ENCODE data around the gene ABCC6. TPM values are rescaled to one million over a fixed set of nuclear protein-coding genes. Genes with fewer than 3 reads are reported as not detected.
"Not testable (repeated sequence)": the region's sequence is repeated elsewhere in the genome, so short reads cannot be mapped to it uniquely, and the experiment has no call there.

Gene ABCC6
- total RNA-seq, 4 donors from 2014 or later: 36.2 to 109 (median 49.6) TPM

GRCh38 chr16:16197966-16198365 lies 25.3 kb downstream of the ABCC6 start:
- Histone ChIP-seq H3K27me3 (no peaks in the 10 kb centered on the region), H3K36me3 (no peaks in the 10 kb centered on the region), H3K4me1 (no peaks in the 10 kb centered on the region), H3K4me3 (no peak overlapping the region), H3K9me3 (no peaks in the 10 kb centered on the region), H3K27ac (no peak overlapping the region)
- intact Hi-C loops (cut with DNase I; ENCODE audit: low total_unique reads) (loop anchor here (2.0 kb wide), 1 partner anchor 759 kb away; no protein-coding TSS in a partner anchor), in situ Hi-C loops (cut with MboI; ENCODE audit: low pct_ligation_motif_present in 1 of 4, low pct_unique_long_range_greater_than_20kb in 1 of 4, low sequenced_read_pairs in 3 of 4) (no loop called here)
- TF ChIP-seq POLR2AphosphoS5 (IDR thresholded peaks at IDR 0.05) (no peak), CTCF (IDR thresholded peaks at IDR 0.05) (no peak), POLR2A (IDR thresholded peaks at IDR 0.05) (no peak), EP300 (IDR thresholded peaks at IDR 0.05; ENCODE audit: low read depth) (no peak)
- no peak for DNase-seq
- WGBS, 2 donors (ENCODE audit: low coverage in 1 of 2): 85 to 90% methylated on average over 8 to 16 of the region's 17 CpGs

GRCh38 chr16:16197331-16197730 lies 26.0 kb downstream of the ABCC6 start:
- Histone ChIP-seq H3K27me3 (no peaks in the 10 kb centered on the region), H3K4me1 (no peaks in the 10 kb centered on the region), H3K4me3 (no peak overlapping the region), H3K36me3 (no peaks in the 10 kb centered on the region), H3K9me3 (no peaks in the 10 kb centered on the region), H3K27ac (no peak overlapping the region)
- in situ Hi-C loops (cut with MboI; ENCODE audit: low pct_ligation_motif_present in 1 of 4, low pct_unique_long_range_greater_than_20kb in 1 of 4, low sequenced_read_pairs in 3 of 4) (no loop called here), intact Hi-C loops (cut with DNase I; ENCODE audit: low total_unique reads) (loop anchor here (2.0 kb wide), 1 partner anchor 759 kb away; no protein-coding TSS in a partner anchor)
- no peak for TF ChIP-seq POLR2A (IDR thresholded peaks at IDR 0.05)
- no peak for TF ChIP-seq EP300 (IDR thresholded peaks at IDR 0.05; ENCODE audit: low read depth)
- TF ChIP-seq POLR2AphosphoS5 (IDR thresholded peaks at IDR 0.05): no peak
- TF ChIP-seq CTCF (IDR thresholded peaks at IDR 0.05): no peak
- no peak for DNase-seq
- WGBS, 2 donors (ENCODE audit: low coverage in 1 of 2): 50 to 68% methylated on average over 3 of the region's 3 CpGs

GRCh38 chr16:16196099-16196498 lies 27.2 kb downstream of the ABCC6 start:
- H3K4me3 ChIP-seq: no peak overlapping the region
- no peak overlapping the region for H3K27ac ChIP-seq
- DNase-seq: no peak
- TF ChIP-seq POLR2A (IDR thresholded peaks at IDR 0.05) (no peak), POLR2AphosphoS5 (IDR thresholded peaks at IDR 0.05) (no peak), EP300 (IDR thresholded peaks at IDR 0.05; ENCODE audit: low read depth) (no peak), CTCF (IDR thresholded peaks at IDR 0.05) (no peak)
- no peaks in the 10 kb centered on the region for H3K36me3 ChIP-seq
- in situ Hi-C loops (cut with MboI; ENCODE audit: low pct_ligation_motif_present in 1 of 4, low pct_unique_long_range_greater_than_20kb in 1 of 4, low sequenced_read_pairs in 3 of 4) (no loop called here), intact Hi-C loops (cut with DNase I; ENCODE audit: low total_unique reads) (loop anchor here (2.0 kb wide), 1 partner anchor 757 kb away; no protein-coding TSS in a partner anchor)
- no peaks in the 10 kb centered on the region for H3K27me3 ChIP-seq
- WGBS, 2 donors (ENCODE audit: low coverage in 1 of 2): 67 to 78% methylated on average over 1 to 3 of the region's 3 CpGs
- no peaks in the 10 kb centered on the region for H3K9me3 ChIP-seq
- no peaks in the 10 kb centered on the region for H3K4me1 ChIP-seq

- Histone ChIP-seq H3K27ac (no peak overlapping the region), H3K27me3 (no peaks in the 10 kb centered on the region), H3K9me3 (no peaks in the 10 kb centered on the region), H3K4me3 (no peak overlapping the region), H3K36me3 (peaks cover 0 to 2% (median 0%) of the 10 kb centered on the region in 4 donors), H3K4me1 (no peaks in the 10 kb centered on the region)
- 61 to 71% methylated on average over 6 to 8 of the region's 8 CpGs for WGBS, 2 donors (ENCODE audit: low coverage in 1 of 2)
- in situ Hi-C loops (cut with MboI; ENCODE audit: low pct_ligation_motif_present in 1 of 4, low pct_unique_long_range_greater_than_20kb in 1 of 4, low sequenced_read_pairs in 3 of 4): no loop called here
- TF ChIP-seq EP300 (IDR thresholded peaks at IDR 0.05; ENCODE audit: low read depth): no peak
- no peak for TF ChIP-seq POLR2A (IDR thresholded peaks at IDR 0.05)
- TF ChIP-seq POLR2AphosphoS5 (IDR thresholded peaks at IDR 0.05): no peak
- no peak for TF ChIP-seq CTCF (IDR thresholded peaks at IDR 0.05)
- intact Hi-C loops (cut with DNase I; ENCODE audit: low total_unique reads): no loop called here
- no peak for DNase-seq
Measured at GRCh38 chr16:16191493-16192167, 31.7 kb downstream of the ABCC6 start.

GRCh38 chr16:16190966-16191365 lies 32.3 kb downstream of the ABCC6 start:
- H3K9me3 ChIP-seq; H3K4me3 ChIP-seq; H3K36me3 ChIP-seq; intact Hi-C loops (cut with DNase I; ENCODE audit: low total_unique reads); H3K27me3 ChIP-seq; DNase-seq; H3K27ac ChIP-seq; H3K4me1 ChIP-seq; in situ Hi-C loops (cut with MboI; ENCODE audit: low pct_ligation_motif_present in 1 of 4, low pct_unique_long_range_greater_than_20kb in 1 of 4, low sequenced_read_pairs in 3 of 4): not testable (repeated sequence)
- 89% methylated on average over 12 of the region's 12 CpGs; no CpG with 5 or more reads in 1 of the 2 donors for WGBS, 2 donors (ENCODE audit: low coverage in 1 of 2)
